ENCODE data around the gene DUSP3. TPM values are rescaled to one million over a fixed set of nuclear protein-coding genes. Genes with fewer than 3 reads are reported as not detected.

DUSP3 gene
- total and polyA plus RNA-seq, 8 donors: 30.9 to 105 (median 34.5) TPM

- no peak overlapping the region for H3K27ac ChIP-seq
- H3K9me3 ChIP-seq: no peaks in the 10 kb centered on the region
- ATAC-seq: no peak
- H3K27me3 ChIP-seq: no peaks in the 10 kb centered on the region
- H3K4me3 ChIP-seq: no peak overlapping the region
- DNase-seq: no peak
- intact Hi-C loops (cut with DNase I): no loop called here
- no peak for TF ChIP-seq CTCF (IDR thresholded peaks at IDR 0.05)
- H3K36me3 ChIP-seq: peaks cover 0 to 64% of the 10 kb centered on the region in 2 donors
- H3K4me1 ChIP-seq: peaks cover 5 to 8% of the 10 kb centered on the region in 2 donors
These were observed 33.9 kb upstream of the DUSP3 start for GRCh38 chr17:43812396-43813265.

- ATAC-seq (no peak), DNase-seq (no peak)
- Histone ChIP-seq H3K4me3 (no peak overlapping the region), H3K27me3 (no peaks in the 10 kb centered on the region), H3K36me3 (peaks cover 0 to 59% of the 10 kb centered on the region in 2 donors), H3K9me3 (no peaks in the 10 kb centered on the region), H3K27ac (no peak overlapping the region), H3K4me1 (peaks cover 5 to 8% of the 10 kb centered on the region in 2 donors)
- TF ChIP-seq CTCF (IDR thresholded peaks at IDR 0.05): no peak
- intact Hi-C loops (cut with DNase I): no loop called here
These were observed 32.0 kb upstream of the DUSP3 start for GRCh38 chr17:43810823-43811222.

GRCh38 chr17:43810226-43810715 is 31.5 kb upstream of the DUSP3 start:
- Histone ChIP-seq H3K9me3 (no peaks in the 10 kb centered on the region), H3K4me1 (peaks cover 5 to 6% of the 10 kb centered on the region in 2 donors), H3K27me3 (no peaks in the 10 kb centered on the region), H3K36me3 (peaks cover 0 to 53% of the 10 kb centered on the region in 2 donors), H3K4me3 (no peak overlapping the region), H3K27ac (no peak overlapping the region)
- no peak for TF ChIP-seq CTCF (IDR thresholded peaks at IDR 0.05)
- no peak for DNase-seq
- ATAC-seq: no peak
- intact Hi-C loops (cut with DNase I): no loop called here

GRCh38 chr17:43809121-43809520 is 30.3 kb upstream of the DUSP3 start:
- H3K27me3 ChIP-seq: no peaks in the 10 kb centered on the region
- H3K36me3 ChIP-seq: peaks cover 0 to 51% of the 10 kb centered on the region in 2 donors
- DNase-seq: no peak
- H3K27ac ChIP-seq: no peak overlapping the region
- H3K4me3 ChIP-seq: no peak overlapping the region
- no peak for ATAC-seq
- intact Hi-C loops (cut with DNase I): no loop called here
- no peak for TF ChIP-seq CTCF (IDR thresholded peaks at IDR 0.05)
- H3K9me3 ChIP-seq: no peaks in the 10 kb centered on the region
- no peaks in the 10 kb centered on the region for H3K4me1 ChIP-seq

GRCh38 chr17:43808076-43808475 is 29.3 kb upstream of the DUSP3 start:
- intact Hi-C loops (cut with DNase I): no loop called here
- H3K27me3 ChIP-seq: no peaks in the 10 kb centered on the region
- no peaks in the 10 kb centered on the region for H3K9me3 ChIP-seq
- TF ChIP-seq CTCF (IDR thresholded peaks at IDR 0.05): no peak
- H3K4me3 ChIP-seq: no peak overlapping the region
- DNase-seq (no peak), ATAC-seq (no peak)
- no peaks in the 10 kb centered on the region for H3K4me1 ChIP-seq
- H3K36me3 ChIP-seq: peaks cover 0 to 41% of the 10 kb centered on the region in 2 donors
- H3K27ac ChIP-seq: no peak overlapping the region
